HG03342 (cell line): ENCODE data around the gene RTN4RL1.

Source experiments
- ATAC-seq: cut with Tn5 transposase; IDR thresholded peaks from one replicate; pipeline ENCODE4 v1.9.1; 2021; ENCODE audit warnings: mild to moderate bottlenecking, moderate library complexity; ENCODE audit not compliant: unreplicated experiment

RTN4RL1 gene

GRCh38 chr17:2047590-2047989 lies 22.5 kb upstream of the RTN4RL1 start:
- ATAC-seq: no peak

- no peak for ATAC-seq
These were observed 19.2 kb upstream of the RTN4RL1 start for GRCh38 chr17:2044263-2044894.

- no peak for ATAC-seq
These were observed 18.7 kb upstream of the RTN4RL1 start for GRCh38 chr17:2043785-2044184.

GRCh38 chr17:2042933-2043332 lies 17.8 kb upstream of the RTN4RL1 start:
- ATAC-seq: no peak

DNA sequence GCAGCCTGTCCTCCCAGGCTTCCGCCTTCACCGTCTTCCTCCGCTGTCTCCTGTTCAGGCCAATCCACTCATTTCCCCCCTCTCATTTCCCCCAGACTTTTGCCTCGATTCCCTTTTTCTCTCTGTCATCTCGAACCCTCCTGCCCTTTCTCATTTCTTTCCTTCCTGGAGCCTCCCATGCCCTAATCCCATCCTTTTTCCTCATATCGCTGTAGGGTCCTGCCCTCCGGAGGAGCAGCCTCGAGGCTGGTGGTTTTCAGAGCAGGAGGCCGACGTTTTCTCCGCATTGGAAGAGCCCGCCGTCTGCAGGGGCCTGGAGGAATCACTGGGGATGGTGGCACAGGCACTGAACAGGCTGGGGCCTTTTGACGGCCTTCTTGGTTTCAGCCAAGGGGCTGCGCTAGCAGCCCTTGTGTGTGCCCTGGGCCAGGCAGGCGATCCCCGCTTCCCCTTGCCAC lies 17.3 kb upstream of the RTN4RL1 start:
- ATAC-seq: no peak

- ATAC-seq: peak; percentile 85
These were observed 16.6 kb upstream of the RTN4RL1 start, which contains the start of gene OVCA2 for GRCh38 chr17:2041561-2042389. Gene OVCA2 (plus strand): TSS chr17:2042022. CDS start chr17:2042048, 26 bp downstream.

DNA sequence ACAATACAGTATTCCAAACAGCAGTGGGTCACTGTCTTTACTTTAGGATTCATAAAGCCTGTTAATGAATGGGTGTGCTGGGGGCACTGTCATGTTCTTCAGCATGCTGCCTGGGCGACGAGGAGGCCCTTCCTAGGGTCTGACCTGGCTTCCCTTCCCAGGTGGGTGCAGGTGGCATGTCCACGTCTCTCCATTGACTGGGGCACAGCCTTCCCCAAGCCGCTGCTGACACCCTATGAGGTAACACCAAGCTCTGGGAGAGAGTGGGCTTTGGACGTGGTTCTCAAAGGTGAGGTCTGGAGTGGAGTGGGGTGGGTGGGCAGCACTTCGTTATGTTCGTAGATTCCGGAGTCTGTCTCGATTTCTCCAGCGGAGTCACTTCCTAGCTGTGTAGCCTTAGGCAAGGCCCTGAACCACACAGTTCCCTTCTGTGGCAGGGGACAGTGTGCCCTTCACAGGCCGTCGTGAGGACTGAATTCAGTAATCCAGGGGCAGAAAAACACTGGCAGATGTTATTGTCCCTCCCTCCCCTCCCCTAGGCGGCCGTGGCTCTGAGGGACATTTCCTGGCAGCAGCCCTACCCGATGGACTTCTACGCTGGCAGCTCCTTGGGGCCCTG lies 15.9 kb upstream of the RTN4RL1 start:
- no peak for ATAC-seq

DNA sequence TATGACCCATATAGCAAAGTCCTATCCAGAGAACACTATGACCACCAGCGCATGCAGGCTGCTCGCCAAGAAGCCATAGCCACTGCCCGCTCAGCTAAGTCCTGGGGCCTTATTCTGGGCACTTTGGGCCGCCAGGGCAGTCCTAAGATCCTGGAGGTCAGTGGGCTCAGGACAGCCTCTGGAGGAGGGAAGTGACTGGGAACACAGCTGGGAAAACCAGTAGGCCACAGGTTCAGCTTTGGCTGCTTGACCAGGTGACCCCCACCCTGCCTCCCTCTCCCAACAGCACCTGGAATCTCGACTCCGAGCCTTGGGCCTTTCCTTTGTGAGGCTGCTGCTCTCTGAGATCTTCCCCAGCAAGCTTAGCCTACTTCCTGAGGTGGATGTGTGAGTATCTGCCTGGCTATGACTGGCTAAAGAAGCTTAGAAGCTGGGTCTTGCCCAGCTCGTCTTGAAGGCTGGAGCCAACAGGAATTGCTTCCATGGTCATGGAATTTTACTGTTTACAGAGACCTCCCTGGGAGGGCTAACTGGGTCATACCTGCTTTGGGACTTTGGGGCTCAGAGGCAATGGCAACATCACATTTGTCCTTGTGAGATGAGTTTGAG lies 15.2 kb upstream of the RTN4RL1 start:
- ATAC-seq: no peak

DNA sequence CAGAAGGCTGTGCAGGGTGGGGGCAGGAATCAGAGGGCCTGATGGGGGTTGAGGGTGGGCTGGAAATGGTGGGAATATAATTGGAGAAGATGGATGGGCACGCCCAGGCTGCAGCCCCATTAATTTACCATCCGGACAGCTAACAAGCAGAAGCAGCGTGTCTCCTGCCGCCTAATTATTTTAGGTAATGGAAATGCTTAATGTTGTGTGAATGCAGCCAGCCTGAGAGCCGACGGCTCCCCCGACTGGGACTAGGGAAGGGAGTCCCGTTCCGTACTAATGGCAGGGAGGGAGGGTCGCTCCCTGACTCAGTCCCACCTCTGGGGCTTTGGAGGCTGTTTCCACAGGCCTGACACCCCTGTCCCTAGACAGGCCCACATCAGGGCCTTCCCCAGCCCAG lies 12.0 kb upstream of the RTN4RL1 start:
- ATAC-seq: no peak

DNA sequence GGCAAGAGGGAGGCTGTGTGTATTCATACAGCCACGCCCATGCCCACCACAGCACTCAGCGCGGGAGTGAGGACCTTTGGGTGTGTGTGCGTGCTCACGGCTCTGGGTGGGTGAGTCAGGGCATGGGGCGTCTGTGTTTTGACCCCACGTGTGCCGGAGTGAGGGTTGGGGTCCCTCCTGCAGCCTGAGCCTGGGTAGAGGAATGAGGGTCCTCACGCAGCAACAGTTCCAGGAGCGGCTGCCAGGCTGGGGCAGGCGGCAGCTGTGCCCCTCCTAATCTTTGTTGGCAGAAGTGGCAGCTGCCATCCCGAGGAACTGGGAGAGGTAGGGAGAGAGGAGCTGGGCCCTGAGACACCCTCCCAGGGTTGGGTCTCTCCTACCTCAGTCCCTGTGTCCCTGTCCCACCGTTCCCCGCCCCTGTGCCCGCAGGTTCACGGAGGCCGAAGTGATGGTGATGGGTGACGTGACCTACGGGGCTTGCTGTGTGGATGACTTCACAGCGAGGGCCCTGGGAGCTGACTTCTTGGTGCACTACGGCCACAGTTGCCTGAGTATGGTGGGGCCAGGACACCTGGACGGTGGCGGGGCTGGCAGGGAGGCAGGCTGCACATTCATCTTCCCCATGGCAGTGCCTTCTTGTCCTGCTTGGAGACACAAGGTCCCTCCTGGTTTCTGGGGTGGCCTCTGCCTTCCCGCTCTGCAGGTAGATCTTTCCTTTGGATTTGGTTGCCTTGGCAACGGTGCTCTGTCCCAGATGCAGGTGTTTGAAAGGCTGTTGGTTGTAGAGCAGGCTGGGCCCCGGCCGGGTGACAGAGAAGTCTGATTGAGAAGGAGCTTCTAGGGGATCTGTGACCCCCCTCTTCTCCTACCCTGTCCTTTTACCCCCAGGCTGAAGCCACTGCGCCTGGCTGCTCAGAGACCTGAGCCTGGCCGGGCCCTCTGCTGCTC lies 10.7 kb upstream of the RTN4RL1 start:
- ATAC-seq: no peak

- ATAC-seq: no peak
These were observed 9.8 kb upstream of the RTN4RL1 start for GRCh38 chr17:2034806-2035540.

GRCh38 chr17:2034157-2034556 lies 9.0 kb upstream of the RTN4RL1 start:
- ATAC-seq: no peak

- no peak for ATAC-seq
These were observed 8.0 kb upstream of the RTN4RL1 start for GRCh38 chr17:2033153-2033552.

- peak; percentile 4 for ATAC-seq
These were observed 5.6 kb upstream of the RTN4RL1 start for GRCh38 chr17:2030779-2031163.

GRCh38 chr17:2029911-2030778 lies 5.0 kb upstream of the RTN4RL1 start, which contains the start of gene DPH1:
Gene DPH1 (plus strand): TSS chr17:2030153. CDS start chr17:2030170, 17 bp downstream.
- peak; percentile 61 for ATAC-seq

DNA sequence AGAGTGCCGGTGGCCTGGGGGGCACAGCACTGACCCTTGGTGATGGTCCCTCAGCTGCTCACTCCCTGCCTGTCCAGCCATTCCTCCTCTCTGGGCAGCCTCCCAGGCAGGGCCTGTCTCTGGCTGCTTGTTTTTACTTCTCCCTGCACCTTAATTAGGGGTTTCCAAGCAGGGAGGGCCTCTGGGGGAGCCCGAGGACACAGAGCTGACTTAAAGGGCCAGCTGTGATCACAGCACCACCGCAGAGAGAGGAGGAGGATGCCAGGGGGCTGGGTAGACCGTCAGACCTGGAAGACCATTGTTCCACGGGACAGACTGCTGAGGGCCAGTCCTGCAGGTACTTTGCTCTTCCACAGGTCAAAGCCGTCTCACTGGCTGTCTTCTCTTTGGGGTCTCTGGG lies 3.6 kb upstream of the RTN4RL1 start:
- ATAC-seq: no peak

DNA sequence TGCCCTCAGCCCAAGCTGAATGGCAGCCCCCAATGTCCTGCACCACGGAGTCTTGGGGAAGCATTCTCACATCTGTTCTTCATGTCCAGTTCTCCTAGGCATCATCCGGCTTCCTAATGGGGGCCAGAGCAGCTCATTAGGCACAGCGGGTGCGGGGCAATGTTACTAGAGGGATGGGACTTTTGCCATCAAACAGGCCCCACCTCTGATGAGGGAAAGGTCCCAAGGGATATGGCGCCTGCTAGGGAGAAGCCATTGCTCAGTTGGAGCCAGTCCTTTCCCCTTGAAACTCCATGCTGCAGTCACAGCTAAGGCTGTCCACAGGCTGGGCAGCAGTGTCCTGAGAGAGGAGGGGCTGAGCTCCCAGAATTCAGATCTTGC lies 3.1 kb upstream of the RTN4RL1 start:
- ATAC-seq: no peak

- ATAC-seq: no peak
These were observed 2.5 kb upstream of the RTN4RL1 start for GRCh38 chr17:2027528-2028233.
